Activated T-cell treated with anti-CD3 and anti-CD28 coated beads for 24 hours (primary cell): ENCODE measurements around the gene PRELP.
"Not testable (repeated sequence)": the region's sequence is repeated elsewhere in the genome, so short reads cannot be mapped to it uniquely, and the experiment has no call there.

Source experiments
- DNase-seq: peaks from one replicate; pipeline ENCODE4 v3.0.0-alpha.2; 2020; ENCODE audit warnings: low read depth

Gene PRELP

GRCh38 chr1:203475012-203475981 is at the start of gene PRELP:
TSS of gene PRELP (plus strand) at chr1:203475806. CDS start at chr1:203483185, 7,379 bp downstream.
- DNase-seq: no peak

GRCh38 chr1:203426366-203426765 is 49.2 kb upstream of the PRELP start:
- no peak for DNase-seq

GRCh38 chr1:203426870-203427269 is 48.7 kb upstream of the PRELP start:
- DNase-seq: no peak

GRCh38 chr1:203427451-203427850 is 48.2 kb upstream of the PRELP start:
- DNase-seq: no peak

- no peak for DNase-seq
Measured at GRCh38 chr1:203428981-203429599, 46.5 kb upstream of the PRELP start.

GRCh38 chr1:203435615-203436014 is 40.0 kb upstream of the PRELP start:
- DNase-seq: no peak

DNA sequence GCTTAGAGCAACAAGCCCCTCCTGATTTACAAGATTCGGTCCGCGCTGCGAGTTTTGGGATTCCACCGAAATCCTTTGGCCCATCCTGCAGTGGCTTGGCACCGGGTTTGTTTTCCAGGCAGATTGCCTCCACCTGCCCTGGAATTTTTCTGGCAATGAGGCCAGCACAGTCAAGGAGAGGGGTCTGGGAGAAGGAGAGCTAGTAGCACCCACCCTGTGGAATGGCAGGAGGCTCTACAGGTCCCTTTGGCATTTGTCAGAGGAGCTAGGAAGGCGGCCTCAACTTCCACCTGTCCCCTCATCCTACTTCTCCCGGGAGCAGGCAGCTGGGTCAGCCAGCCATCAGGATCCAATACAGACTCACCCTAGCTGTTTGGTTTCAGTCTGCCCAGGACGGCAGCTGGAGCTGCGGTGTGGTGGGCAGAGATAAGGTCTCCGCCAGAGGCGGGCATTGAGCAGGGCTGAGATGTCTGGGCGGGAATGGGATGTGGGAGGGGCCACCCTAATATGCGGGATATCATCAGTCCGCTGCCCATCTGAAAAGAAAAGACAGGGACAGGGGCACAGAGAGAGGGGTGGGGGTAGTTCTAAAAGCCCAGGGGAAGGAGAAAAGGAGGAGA is 37.8 kb upstream of the PRELP start:
- no peak for DNase-seq

DNA sequence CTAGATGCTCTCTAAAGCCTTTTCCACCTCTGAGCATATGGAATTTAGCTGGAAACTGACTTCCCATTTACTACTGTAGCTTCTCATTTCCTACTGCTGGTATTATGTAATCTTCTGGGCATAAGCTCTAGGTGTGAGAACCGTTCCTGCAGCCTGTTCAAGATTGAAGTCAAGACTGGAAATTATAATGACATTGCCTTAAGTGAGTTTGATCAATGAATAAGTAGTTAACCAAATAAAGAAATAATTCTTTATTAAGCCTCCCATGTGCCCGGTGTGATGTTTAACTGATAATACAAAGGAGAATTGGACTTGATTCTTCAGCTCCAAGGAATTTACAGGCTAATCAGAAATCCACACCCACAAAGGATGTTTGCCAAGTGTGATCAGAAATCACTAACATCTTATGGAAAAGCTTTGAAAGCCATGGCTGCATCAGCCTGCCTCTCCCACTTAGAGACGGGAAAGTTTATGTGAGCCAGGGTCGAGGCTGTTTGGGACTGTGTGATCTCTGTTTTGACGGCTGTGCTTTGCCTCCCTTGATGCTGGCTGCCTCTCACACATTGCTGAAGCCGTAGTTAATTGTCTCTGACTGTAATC is 36.4 kb upstream of the PRELP start:
- no peak for DNase-seq

GRCh38 chr1:203440771-203441170 is 34.8 kb upstream of the PRELP start:
- no peak for DNase-seq

DNA sequence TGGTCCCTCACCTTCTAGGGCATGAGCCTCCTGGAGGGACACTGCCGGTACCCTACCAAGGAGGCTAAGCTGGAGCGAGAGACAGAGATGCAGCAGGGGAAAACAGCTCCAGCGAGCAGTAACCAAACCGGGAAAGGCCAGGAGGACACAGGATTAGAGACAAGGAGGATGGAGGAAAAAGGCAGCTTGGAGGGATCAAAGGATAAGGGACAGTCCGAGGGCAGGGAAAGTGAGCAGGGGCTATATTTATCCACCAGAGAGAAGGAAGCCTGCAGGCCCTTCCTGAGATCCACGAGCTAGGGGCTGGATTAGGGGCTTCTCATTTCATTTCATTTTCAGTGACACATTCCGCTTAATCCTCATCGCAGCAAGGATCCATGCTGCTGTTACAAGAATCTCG is 33.8 kb upstream of the PRELP start:
- no peak for DNase-seq

DNA sequence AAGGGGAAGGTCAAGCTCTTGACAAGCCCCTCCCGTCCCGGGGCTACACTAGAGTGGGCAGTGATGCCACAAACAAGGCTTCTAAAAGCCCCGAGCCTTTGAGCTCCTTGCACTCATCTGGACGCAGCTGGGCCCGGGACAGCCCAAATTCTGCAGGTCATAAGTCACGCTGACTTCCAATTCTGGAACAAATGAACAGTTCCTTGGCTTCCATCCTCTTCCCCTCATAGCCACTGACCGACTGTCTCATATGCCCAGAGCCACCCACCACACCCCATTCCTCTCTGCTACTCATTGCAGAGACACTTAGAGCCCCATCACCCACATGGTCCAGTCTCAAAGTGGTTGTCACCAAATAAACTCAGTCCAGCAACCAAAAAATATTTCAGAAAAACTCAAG is 32.8 kb upstream of the PRELP start:
- DNase-seq: no peak

- DNase-seq: no peak
Measured at GRCh38 chr1:203443296-203443695, 32.3 kb upstream of the PRELP start.

- no peak for DNase-seq
Measured at GRCh38 chr1:203444171-203444576, 31.4 kb upstream of the PRELP start.

DNA sequence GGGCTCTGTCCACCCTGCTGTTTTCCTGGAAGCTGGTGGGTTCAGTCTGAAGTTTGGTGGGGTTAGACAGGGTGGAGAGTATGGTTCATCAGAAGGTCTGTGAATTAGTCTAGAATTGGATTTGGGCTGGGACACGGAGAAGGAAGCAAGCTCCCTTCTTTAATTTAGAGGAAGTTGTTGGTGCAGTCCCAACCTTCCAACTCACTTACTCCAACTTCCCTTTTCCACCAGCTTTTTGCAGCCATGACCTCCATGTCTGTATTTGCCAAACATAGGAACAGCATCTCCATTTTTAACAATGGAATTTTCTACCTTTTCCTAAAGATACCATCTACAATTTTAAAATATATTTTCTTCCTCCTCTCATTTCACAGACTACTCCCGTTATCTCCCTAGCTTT is 28.5 kb upstream of the PRELP start:
- DNase-seq: no peak

DNA sequence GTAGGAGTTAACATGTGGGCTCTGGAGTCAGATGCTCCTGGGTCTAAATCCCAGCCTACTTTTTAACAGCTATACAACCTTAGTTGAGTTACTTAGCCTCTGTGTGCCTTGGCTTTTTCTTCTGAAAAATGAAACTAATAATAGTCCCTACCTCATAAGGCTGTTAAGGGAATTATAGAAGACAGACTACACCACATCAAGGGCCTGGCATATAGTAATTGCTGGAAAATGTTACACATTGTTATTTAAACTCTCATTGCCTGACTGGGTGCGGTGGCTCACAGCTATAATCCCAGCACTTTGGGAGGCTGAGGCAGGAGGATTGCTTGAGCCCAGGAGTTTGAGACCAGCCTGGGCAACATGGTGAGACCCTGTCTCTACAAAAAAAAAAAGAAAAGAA is 28.0 kb upstream of the PRELP start:
- DNase-seq: not testable (repeated sequence)

- no peak for DNase-seq
Measured at GRCh38 chr1:203448521-203449061, 27.0 kb upstream of the PRELP start.

DNA sequence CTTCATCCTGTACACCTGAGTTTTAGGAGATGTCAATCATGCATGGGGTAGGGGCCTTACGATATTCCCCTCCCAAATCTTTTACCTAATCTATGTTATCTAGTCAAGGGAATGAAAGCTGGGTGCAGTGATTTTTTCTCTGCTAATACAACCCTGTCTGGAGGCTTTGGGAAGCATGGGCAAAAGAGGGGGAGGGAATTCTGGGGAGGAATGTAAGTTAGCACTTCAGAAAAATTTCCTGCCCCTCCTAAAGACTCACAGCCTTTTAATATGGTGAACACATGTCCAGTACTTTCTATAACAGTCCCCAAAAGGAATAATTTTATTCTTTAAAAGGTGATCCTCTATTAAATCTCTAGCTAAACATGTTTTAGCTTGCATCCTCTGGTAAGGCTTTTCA is 25.6 kb upstream of the PRELP start:
- no peak for DNase-seq

DNA sequence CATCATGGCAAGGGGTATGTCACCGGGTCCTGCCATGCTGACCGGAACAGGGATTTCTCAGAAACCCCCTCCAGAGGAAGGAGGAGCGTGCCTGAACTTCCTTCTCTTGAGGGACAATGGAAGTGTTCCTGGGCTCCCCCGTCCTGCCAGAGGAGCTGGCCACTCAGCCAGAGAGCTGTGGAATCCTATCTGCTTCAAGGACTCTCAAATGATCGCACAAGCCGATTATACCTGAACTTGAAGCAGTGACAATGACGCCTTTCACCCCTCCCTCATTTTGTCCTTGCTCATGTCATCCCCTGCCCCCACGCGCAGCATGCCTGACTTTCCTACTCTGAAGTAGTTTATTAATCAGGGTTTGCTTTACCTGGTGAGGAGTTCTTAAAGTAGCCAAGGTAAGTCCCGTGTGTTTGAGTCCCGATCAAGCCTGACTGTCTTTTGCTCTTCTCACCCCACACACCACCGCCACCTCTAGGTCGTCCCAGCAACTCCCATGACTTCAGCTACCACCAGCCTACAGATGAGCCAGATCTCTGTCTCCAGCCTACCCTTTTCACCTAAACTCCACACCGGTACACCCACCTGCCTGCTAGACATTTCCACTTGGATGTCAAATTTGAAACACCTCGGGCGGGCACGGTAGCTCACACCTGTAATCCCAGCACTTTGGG is 25.0 kb upstream of the PRELP start:
- DNase-seq: no peak

GRCh38 chr1:203451836-203452784 is 23.5 kb upstream of the PRELP start:
- DNase-seq: no peak

- DNase-seq: no peak
Measured at GRCh38 chr1:203453016-203453415, 22.6 kb upstream of the PRELP start.

GRCh38 chr1:203453616-203454015 is 22.0 kb upstream of the PRELP start:
- no peak for DNase-seq
